IMR-90 (cell line): Measurements from ENCODE around the gene SEPHS2. TPM values are rescaled to one million over a fixed set of nuclear protein-coding genes. Genes with fewer than 3 reads are reported as not detected.

Experiments
- SMC3 ChIP-seq: fragments of 150-350 bp; IDR thresholded peaks from 2 replicates; pipeline ENCODE4 v1.6.1; 2016; ENCODE audit warnings: low read depth, mild to moderate bottlenecking, antibody characterized with exemption, low read length, moderate library complexity
- USF2 ChIP-seq: fragments of 150-350 bp; IDR thresholded peaks from 2 replicates; pipeline ENCODE4 v1.6.1; 2017; ENCODE audit warnings: mild to moderate bottlenecking, antibody characterized with exemption, low read length, low read depth
- polyA plus RNA-seq, 3 experiments: library from polyadenylated mRNA; depleted of rRNA; stranded (reverse); fragments of >200 nt; gene quantifications; 2 replicates each; pipeline ENCODE4 v1.2.3, GENCODE V29; 2012; ENCODE audit warnings: low replicate concordance in 1 of 3
- total RNA-seq: library from RNA; depleted of rRNA; stranded (reverse); fragments of >200 nt; gene quantifications from 2 replicates; pipeline ENCODE4 v1.2.3, GENCODE V29; 2012

Gene SEPHS2
- total and polyA plus RNA-seq, 2 of the 4 experiments (the other 2 are of a cell fraction) = 10.4 to 31.4 TPM

GRCh38 chr16:30407804-30408534 lies 37.7 kb downstream of the SEPHS2 start (continued):
- TF ChIP-seq USF2 = no peak
- no peak for TF ChIP-seq SMC3
